BJ (cell line): ENCODE data around the gene RCOR2. TPM values are rescaled to one million over a fixed set of nuclear protein-coding genes. Genes with fewer than 3 reads are reported as not detected.

ENCODE experiments used
- CTCF ChIA-PET: fragments of 350-600 bp; formaldehyde crosslinking; extraction: SDS; loops from one replicate; lab custom pipeline; 2021; ENCODE audit warnings: antibody characterized with exemption, inconsistent platforms; lab: Yijun Ruan, JAX
- POLR2A ChIA-PET: fragments of 300-600 bp; sonication (Branson Sonifier 250); formaldehyde crosslinking; extraction: SDS; loops from one replicate; lab custom pipeline; 2021; ENCODE audit warnings: antibody characterized with exemption; lab: Charles Lee
- DNase-seq: peaks from one replicate; pipeline ENCODE4 v3.0.0-alpha.2; 2011; ENCODE audit warnings: low read depth
- H3K27me3 ChIP-seq: 2 replicates; pipeline ENCODE4 v1.6.0; 2011; ENCODE audit warnings: low read length; ENCODE audit not compliant: control insufficient read depth, insufficient read depth
- H3K36me3 ChIP-seq: 2 replicates; pipeline ENCODE4 v1.5.1; 2011; ENCODE audit warnings: low read length; ENCODE audit not compliant: control insufficient read depth, insufficient read depth
- H3K4me3 ChIP-seq: 2 replicates; pipeline ENCODE4 v1.5.1; 2011; ENCODE audit warnings: low read depth, mild to moderate bottlenecking, control low read depth, low read length
- polyA plus RNA-seq: library from polyadenylated mRNA; depleted of rRNA; stranded (reverse); fragments of >200 nt; gene quantifications from 2 replicates; pipeline ENCODE4 v1.2.3, GENCODE V29; 2011
- TF ChIP-seq, protein P1 (sequence below): IDR thresholded peaks from 2 replicates; pipeline ENCODE4 v1.5.1; 2011; ENCODE audit warnings: low read depth, mild to moderate bottlenecking, control low read depth, inconsistent platforms, low read length, moderate library complexity; ENCODE audit not compliant: insufficient read depth

The RCOR2 gene
- polyA plus RNA-seq, 1 experiment = 2.5 TPM

- TF ChIP-seq, protein P1, sequence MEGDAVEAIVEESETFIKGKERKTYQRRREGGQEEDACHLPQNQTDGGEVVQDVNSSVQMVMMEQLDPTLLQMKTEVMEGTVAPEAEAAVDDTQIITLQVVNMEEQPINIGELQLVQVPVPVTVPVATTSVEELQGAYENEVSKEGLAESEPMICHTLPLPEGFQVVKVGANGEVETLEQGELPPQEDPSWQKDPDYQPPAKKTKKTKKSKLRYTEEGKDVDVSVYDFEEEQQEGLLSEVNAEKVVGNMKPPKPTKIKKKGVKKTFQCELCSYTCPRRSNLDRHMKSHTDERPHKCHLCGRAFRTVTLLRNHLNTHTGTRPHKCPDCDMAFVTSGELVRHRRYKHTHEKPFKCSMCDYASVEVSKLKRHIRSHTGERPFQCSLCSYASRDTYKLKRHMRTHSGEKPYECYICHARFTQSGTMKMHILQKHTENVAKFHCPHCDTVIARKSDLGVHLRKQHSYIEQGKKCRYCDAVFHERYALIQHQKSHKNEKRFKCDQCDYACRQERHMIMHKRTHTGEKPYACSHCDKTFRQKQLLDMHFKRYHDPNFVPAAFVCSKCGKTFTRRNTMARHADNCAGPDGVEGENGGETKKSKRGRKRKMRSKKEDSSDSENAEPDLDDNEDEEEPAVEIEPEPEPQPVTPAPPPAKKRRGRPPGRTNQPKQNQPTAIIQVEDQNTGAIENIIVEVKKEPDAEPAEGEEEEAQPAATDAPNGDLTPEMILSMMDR = no peak
These were observed 12.2 kb downstream of the RCOR2 start for GRCh38 chr11:63904743-63905142.

DNA sequence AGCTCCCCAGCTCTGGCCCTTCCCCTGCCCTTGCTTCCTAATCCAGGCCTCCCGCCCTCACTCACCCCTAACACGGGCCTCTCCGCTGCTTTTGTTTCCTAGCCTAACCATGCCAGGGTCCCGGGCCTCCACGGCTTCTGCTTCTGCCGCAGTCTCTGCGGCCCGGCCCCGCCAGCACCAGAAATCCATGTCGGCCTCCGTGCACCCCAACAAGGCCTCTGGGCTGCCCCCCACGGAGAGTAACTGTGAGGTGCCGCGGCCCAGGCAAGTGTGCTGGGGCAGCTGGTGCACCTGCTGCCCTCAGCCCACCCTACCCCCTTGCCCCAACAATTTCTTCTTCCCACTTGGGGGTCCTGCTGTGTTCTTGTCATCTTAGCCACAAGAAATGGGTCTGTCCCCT lies 13.1 kb downstream of the RCOR2 start:
- DNase-seq = no peak
- TF ChIP-seq, protein P1 = no peak
- H3K27me3 ChIP-seq = no peaks in the 10 kb centered on the region
- ChIA-PET POLR2A (no interaction called here), CTCF (interaction anchor here (0.6 to 1.2 kb wide), 2 partner anchors 65 to 66 kb away, joined by 3 to 5 read pairs; no protein-coding TSS in a partner anchor)
- H3K36me3 ChIP-seq = peaks cover 37% of the 10 kb centered on the region
- no peak overlapping the region for H3K4me3 ChIP-seq

More at GRCh38 chr11:63904743-63905142, 12.2 kb downstream of the RCOR2 start:
- Histone ChIP-seq H3K4me3 (no peak overlapping the region), H3K36me3 (peaks cover 31% of the 10 kb centered on the region), H3K27me3 (no peaks in the 10 kb centered on the region)
- ChIA-PET POLR2A (no interaction called here), CTCF (interaction anchor here (0.6 to 1.4 kb wide), 2 partner anchors 29 to 64 kb away, joined by 4 to 5 read pairs; no protein-coding TSS in a partner anchor)
- no peak for DNase-seq

- TF ChIP-seq, protein P1 = peak; percentile 46
- peaks cover 48% of the 10 kb centered on the region for H3K36me3 ChIP-seq
- no peak for DNase-seq
- CTCF ChIA-PET = interaction anchor here (0.9 to 1.6 kb wide), 3 partner anchors 10 to 61 kb away, joined by 3 to 4 read pairs (median 4); no protein-coding TSS in a partner anchor
- no peak overlapping the region for H3K4me3 ChIP-seq
- H3K27me3 ChIP-seq = no peaks in the 10 kb centered on the region
- POLR2A ChIA-PET = no interaction called here
These were observed 15.3 kb downstream of the RCOR2 start for GRCh38 chr11:63901660-63902059.

GRCh38 chr11:63897459-63898146 lies 19.4 kb downstream of the RCOR2 start:
- no peak overlapping the region for H3K4me3 ChIP-seq
- no peaks in the 10 kb centered on the region for H3K27me3 ChIP-seq
- ChIA-PET CTCF (interaction anchor here (1.0 to 2.5 kb wide), 7 partner anchors 8 to 84 kb away, joined by 3 to 11 read pairs (median 6); partner anchors contain the start of gene MARK2), POLR2A (no interaction called here)
- no peak for DNase-seq
- TF ChIP-seq, protein P1 = no peak
- peaks cover 36% of the 10 kb centered on the region for H3K36me3 ChIP-seq

DNA sequence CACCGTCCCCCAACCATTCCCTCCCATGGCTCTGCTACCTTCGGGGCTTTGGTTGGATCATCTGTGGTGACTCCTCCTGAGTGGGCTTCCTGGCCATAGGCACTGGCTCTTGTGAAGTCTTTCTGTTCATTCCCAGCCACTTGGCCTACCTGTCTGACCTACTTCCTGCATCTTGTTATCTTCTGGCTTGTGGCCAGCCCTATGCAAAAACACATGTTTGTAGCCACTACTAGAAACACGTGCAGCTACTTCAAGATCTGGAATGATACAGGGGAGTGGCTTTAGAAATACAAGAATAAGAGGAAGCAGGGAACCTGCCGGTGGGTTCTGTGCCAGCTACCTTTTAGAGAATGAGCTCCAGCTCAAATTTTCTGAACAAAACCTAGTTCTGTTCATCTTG lies 20.9 kb downstream of the RCOR2 start:
- TF ChIP-seq, protein P1 = no peak
- ChIA-PET CTCF (interaction anchor here (2.4 kb wide), 1 partner anchor 58 kb away, joined by 10 read pairs; the partner anchor contains the start of gene MARK2), POLR2A (no interaction called here)
- Histone ChIP-seq H3K36me3 (peaks cover 33% of the 10 kb centered on the region), H3K4me3 (no peak overlapping the region), H3K27me3 (no peaks in the 10 kb centered on the region)
- no peak for DNase-seq
